Hepatocyte (in vitro differentiated cells): ENCODE data around the gene SPSB2.

Experiments used
- CTCF ChIP-seq: fragments of 200-600 bp; sonication (generic); IDR thresholded peaks from 2 replicates; pipeline ENCODE4 v1.5.1; 2016; ENCODE audit warnings: antibody characterized with exemption, mild to moderate bottlenecking; ENCODE audit not compliant: poor library complexity
- EZH2phosphoT487 ChIP-seq: fragments of 200-600 bp; sonication (generic); IDR thresholded peaks from one replicate; pipeline ENCODE4 v1.6.1; 2018; ENCODE audit warnings: antibody characterized with exemption, mild to moderate bottlenecking, low read depth, moderate library complexity; ENCODE audit not compliant: unreplicated experiment, severe bottlenecking

GRCh38 chr12:6822426-6823135 is 50.5 kb downstream of the SPSB2 start:
- TF ChIP-seq CTCF = no peak
- no peak for TF ChIP-seq EZH2phosphoT487
